NCI-H2171 treated with DMSO at 0.1 percent for 48 hours (cell line): ENCODE results near the gene SHC3.

Source experiments
- DNase-seq: peaks from one replicate; lab custom pipeline; 2025; lab: John Stamatoyannopoulos, UW

The SHC3 gene

DNA sequence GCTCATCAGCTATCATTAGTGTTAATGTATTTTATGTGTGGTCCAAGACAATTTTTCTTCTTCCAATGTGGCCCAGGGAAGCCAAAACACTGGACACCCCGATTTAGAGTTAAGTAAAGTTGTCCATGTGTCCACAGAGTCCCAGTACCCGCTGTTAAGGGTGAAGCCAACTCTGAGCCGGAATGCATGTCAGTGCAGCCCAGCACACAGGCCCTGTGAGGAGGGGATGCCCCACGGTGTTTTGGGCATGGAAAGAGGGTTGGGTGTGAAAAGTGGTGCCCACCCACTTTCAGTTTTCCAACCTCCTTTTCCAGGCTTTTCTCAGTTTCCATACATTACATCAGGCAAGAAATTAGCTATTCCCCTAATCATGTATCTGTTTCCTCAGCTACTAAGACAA, 24.4 kb downstream of the SHC3 start:
- DNase-seq = no peak

DNA sequence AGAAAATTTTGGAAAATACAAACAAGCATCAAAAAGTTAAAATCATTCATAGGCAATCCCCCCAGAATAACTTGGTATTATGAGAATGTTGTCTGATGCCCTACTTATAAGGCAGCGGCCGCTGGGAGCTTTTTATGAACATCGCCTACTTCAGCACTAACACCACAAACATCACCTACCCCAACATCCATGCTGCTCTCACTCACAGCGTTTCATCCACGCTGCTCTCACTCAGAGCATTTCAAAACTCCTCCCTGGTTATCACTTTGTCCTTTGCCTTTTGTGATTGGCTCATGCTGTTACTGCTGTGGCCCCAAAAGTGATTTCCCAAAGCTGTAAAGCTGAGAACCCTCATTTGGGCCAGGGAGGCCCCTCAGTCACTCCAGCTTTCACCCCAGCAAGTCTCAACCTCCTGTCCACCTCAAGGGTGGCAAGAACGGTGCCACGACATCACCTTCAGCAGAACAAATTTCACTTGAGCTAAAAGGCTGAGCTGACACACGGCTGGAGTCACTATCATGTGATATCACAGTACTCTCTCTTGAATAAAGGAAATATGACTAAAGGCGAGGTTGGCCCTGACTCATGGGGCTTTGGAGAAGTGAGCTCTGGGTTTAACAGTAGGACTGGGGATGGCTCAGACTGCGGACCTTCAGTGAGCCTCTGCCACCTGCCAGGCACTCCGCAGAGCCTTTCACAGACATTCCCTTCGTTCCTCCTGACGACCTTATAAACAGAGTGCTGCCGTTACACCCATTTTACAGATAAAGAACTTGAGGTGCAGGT, 25.2 kb downstream of the SHC3 start:
- no peak for DNase-seq

DNA sequence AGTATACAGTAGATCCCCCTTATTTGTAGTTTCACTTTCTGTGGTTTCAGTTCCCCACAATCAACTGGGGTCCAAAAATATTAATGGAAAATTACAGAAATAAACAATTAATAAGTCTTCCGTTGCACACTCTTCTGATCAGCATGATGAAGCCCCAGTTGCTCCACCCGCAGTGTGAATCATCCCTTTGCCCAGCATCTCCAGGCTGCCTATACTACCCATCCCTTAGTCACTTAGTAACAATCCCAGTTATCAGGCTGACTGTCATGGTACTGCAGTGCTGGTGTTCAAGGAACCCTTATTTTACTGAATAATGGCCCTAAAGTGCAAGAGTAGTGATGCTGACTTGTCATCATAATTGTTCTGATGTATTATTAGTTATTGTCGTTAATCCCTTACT, 28.9 kb downstream of the SHC3 start:
- DNase-seq = no peak

DNA sequence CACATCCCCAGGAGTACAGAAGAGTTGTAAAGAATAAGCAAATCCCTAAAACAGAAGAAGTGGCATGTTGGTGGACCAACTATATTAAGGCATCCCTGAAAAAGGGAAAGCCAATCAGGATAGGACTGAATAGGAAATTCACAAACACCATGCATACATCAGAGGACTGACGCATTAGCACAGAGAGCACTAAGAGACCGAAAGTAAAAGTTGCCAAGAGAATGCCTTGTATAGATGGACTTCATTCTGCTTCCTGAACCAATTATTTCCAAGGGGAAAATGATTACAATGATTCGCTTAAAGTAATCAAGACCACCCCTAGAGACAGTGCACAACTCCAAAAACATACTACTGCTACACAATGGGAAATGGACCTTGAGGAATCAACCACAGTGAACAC, 33.5 kb downstream of the SHC3 start:
- DNase-seq = no peak

- no peak for DNase-seq
Measured at GRCh38 chr9:89144238-89144637, 34.4 kb downstream of the SHC3 start.

GRCh38 chr9:89143266-89143665, 35.4 kb downstream of the SHC3 start:
- no peak for DNase-seq

DNA sequence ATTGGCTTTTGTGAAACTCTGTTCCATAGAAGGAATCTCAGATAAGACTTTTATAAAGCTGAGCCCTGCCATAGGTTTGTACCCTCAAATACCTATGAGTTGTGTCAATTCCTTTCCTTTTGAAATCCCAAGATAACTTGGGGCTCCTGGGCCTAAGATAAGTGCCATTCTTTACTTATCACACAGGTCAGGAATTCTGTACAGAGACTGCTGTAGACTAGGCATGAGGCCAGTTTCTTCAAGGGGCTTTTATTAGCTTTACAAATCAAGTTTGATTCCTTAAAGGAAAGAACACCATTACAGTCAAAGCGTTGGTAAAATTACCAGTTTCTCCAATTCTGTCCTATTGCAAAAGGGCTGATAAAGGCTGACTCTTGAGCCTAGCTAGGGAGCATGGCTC, 39.2 kb downstream of the SHC3 start:
- no peak for DNase-seq

DNA sequence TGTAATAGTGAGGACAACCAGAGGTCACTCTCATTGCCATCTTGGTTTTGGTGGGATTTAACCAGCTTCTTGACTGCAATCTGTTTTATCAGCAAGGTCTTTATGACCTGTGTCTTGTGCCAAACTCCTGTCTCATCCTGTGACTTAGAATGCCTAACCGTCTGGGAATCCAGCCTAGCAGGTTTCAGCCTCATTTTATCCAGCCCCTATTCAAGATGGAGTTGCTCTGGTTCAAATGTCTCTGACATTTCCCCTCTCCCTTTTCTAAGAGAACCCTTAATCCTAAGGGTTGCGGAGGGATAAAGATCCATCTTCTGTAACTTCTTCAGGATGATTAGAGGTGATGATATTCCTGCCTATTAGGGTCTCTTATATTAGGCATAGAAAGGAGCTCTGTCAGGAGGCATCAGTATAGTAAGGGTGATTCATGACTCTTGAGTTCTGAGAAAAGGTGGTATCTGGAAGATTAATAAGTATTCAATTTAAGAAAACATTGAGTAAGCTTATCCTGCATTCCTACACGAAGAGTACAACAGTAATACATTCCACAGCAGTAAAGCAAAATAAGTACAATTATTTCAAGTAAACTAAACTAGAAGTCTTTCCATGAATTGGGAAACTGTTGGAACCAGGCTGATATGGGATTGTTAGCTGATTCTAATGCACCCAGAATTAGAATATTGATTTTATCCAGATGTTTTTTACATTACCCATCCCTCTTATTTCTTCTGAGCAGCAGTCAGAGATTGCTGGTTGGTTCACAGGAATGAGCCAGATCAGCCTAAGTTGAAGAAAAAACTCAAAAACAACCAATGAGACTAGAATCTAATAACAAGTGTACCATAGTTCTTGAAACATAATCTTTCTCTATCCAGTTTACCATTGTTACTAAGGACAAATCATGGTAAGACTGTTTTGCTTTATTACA, 39.9 kb downstream of the SHC3 start:
- no peak for DNase-seq

GRCh38 chr9:89137542-89138462, 40.8 kb downstream of the SHC3 start:
- no peak for DNase-seq

DNA sequence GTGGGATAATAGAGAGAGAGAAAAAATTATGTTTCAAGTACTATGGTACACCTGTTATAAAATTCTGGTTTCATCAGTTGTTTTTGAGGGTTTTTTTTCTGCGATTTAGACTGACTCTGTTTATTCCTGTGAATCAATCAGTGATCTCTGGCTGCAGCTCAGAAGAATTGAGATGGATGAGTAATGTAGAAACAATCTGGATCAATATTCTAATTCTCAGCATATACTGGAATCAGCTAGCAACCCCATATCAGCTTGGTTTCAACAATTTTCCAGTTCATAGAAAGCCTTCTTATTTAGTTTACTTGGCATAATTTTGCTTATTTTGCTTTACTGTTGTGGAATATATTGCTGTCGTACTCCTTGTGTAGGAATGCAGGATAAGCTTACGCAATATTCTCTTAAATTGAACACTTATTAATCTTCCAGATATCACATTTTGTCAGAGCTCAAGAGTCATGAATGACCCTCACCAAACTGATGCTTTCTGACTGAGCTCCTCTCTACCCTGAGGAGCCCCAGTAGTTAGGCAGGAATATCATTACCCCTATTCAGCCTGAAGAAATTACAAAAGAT, 42.9 kb downstream of the SHC3 start:
- DNase-seq = no peak

- no peak for DNase-seq
Measured at GRCh38 chr9:89134709-89135108, 43.9 kb downstream of the SHC3 start.

GRCh38 chr9:89122949-89123348, 55.7 kb downstream of the SHC3 start:
- no peak for DNase-seq

- no peak for DNase-seq
Measured at GRCh38 chr9:89120704-89121103, 57.9 kb downstream of the SHC3 start.

- no peak for DNase-seq
Measured at GRCh38 chr9:89116805-89117192, 61.8 kb downstream of the SHC3 start.

- DNase-seq = no peak
Measured at GRCh38 chr9:89116064-89116804, 62.4 kb downstream of the SHC3 start.

GRCh38 chr9:89115426-89115825, 63.2 kb downstream of the SHC3 start:
- DNase-seq = no peak

DNA sequence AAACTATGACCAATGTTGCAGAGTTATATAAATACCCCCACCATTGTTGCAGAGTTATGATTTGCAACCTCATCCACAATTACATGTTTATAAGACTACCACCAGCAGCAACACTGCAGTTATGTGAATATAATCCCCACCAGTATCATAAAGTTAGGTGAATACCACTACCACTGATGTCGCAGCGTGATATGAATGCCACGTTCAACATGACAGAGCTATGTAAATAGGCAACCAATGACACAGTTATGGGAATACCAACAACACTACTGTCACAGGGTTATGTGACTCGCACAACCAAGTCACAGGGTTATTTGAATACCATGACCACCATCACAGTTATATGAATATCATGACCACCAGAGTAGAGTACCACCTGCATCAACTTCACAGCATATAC, 63.9 kb downstream of the SHC3 start:
- DNase-seq = no peak

- no peak for DNase-seq
Measured at GRCh38 chr9:89113851-89114250, 64.8 kb downstream of the SHC3 start.

- DNase-seq = no peak
Measured at GRCh38 chr9:89112243-89112642, 66.4 kb downstream of the SHC3 start.

GRCh38 chr9:89109666-89110065, 69.0 kb downstream of the SHC3 start:
- DNase-seq = no peak

DNA sequence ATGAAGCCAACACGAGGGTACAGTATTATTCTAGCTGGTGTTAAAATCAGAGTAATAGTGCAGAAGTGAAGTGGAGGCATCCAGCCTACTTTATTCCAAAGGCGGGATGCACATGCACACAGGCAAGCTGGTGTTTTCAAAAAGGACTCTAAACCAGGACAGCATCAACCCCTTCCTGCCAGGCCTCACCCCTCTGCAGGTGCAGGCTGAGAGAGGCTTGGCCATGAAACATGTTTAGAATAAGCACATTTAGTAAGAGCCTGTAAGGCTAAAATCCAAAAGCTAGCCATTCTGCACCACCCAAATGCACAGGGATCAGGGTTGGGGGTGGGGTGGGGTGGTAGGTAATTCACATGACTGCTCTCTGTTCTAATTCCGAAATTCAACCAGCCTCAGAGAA, 71.2 kb downstream of the SHC3 start:
- DNase-seq = no peak
